Suprapubic skin (tissue), 3 donors: ENCODE measurements around the gene AKAP13.
"Not testable (repeated sequence)": the region's sequence is repeated elsewhere in the genome, so short reads cannot be mapped to it uniquely, and the experiment has no call there.

Experiments used
- POLR2A ChIP-seq, 2 donors: fragments of 450-650 bp; IDR thresholded peaks; one replicate each; pipeline ENCODE4 v1.6.1; 2017; ENCODE audit warnings: antibody characterized with exemption in 2 of 2, mild to moderate bottlenecking in 2 of 2, moderate library complexity in 2 of 2
- TF ChIP-seq, protein P1 (sequence below), 2 donors: fragments of 200-600 bp in 1 of 2; fragments of 450-650 bp in 1 of 2; sonication (generic) in 1 of 2; IDR thresholded peaks; one replicate each; pipeline ENCODE4 v1.5.1; 2016 to 2019; ENCODE audit warnings: antibody characterized with exemption in 2 of 2, mild to moderate bottlenecking in 1 of 2, moderate library complexity in 1 of 2

DNA sequence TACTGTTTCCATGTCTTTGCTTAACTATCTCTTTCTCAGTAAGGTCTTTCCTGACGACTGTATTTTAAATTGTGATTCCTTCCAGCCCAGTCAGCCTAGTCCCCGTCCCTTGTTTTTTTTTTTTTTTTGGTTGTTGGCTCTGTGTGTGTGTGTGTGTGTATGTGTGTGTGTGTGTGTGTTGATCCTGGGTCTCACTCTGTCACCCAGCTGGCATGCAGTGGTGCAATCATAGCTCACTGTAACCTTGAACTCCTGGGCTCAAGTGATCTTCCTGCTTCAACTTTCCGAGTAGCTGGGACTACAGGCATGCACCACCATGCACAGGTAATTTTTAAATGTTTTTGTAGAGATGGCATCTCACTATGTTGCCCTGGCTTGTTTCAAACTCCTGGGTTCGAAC, 31.3 kb upstream of the AKAP13 start:
- not testable (repeated sequence) for TF ChIP-seq POLR2A (IDR thresholded peaks at IDR 0.05)
- TF ChIP-seq, protein P1, sequence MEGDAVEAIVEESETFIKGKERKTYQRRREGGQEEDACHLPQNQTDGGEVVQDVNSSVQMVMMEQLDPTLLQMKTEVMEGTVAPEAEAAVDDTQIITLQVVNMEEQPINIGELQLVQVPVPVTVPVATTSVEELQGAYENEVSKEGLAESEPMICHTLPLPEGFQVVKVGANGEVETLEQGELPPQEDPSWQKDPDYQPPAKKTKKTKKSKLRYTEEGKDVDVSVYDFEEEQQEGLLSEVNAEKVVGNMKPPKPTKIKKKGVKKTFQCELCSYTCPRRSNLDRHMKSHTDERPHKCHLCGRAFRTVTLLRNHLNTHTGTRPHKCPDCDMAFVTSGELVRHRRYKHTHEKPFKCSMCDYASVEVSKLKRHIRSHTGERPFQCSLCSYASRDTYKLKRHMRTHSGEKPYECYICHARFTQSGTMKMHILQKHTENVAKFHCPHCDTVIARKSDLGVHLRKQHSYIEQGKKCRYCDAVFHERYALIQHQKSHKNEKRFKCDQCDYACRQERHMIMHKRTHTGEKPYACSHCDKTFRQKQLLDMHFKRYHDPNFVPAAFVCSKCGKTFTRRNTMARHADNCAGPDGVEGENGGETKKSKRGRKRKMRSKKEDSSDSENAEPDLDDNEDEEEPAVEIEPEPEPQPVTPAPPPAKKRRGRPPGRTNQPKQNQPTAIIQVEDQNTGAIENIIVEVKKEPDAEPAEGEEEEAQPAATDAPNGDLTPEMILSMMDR (IDR thresholded peaks at IDR 0.05): not testable (repeated sequence)
